Measurements from ENCODE around the gene LYPLA2. TPM values are rescaled to one million over a fixed set of nuclear protein-coding genes. Genes with fewer than 3 reads are reported as not detected.

Gene LYPLA2
- polyA plus RNA-seq, 1 of the 3 experiments (the other 2 are of a cell fraction) = 109 TPM

Other genes with a start within 250 kb of the LYPLA2 start
- 394 and 504 TPM in 2 replicates for gene ID3, start 231.6 kb upstream of the LYPLA2 start, polyA plus RNA-seq (2012; rRNA removed)
- gene RPL11, start 99.3 kb upstream of the LYPLA2 start, polyA plus RNA-seq (2012; rRNA removed) = 2,231 and 2,255 TPM in 2 replicates
- 14.5 and 17.7 TPM in 2 replicates for gene ELOA, start 47.7 kb upstream of the LYPLA2 start, polyA plus RNA-seq (2012; rRNA removed)
- 36.3 and 41.8 TPM in 2 replicates for gene PITHD1, start 12.7 kb upstream of the LYPLA2 start, polyA plus RNA-seq (2012; rRNA removed)
- 71.7 and 76.0 TPM in 2 replicates for gene GALE, start 9.6 kb downstream of the LYPLA2 start, polyA plus RNA-seq (2012; rRNA removed)
- gene HMGCL, start 34.3 kb downstream of the LYPLA2 start, polyA plus RNA-seq (2012; rRNA removed) = 28.2 and 36.5 TPM in 2 replicates
- gene FUCA1, start 77.1 kb downstream of the LYPLA2 start, polyA plus RNA-seq (2012; rRNA removed) = 31.9 and 35.2 TPM in 2 replicates
- gene CNR2, start 122.2 kb downstream of the LYPLA2 start, polyA plus RNA-seq (2012; rRNA removed) = not detected in 2 replicates
- 43.8 and 55.2 TPM in 2 replicates for gene PNRC2, start 168.7 kb downstream of the LYPLA2 start, polyA plus RNA-seq (2012; rRNA removed)
- gene SRSF10, start 189.2 kb downstream of the LYPLA2 start, polyA plus RNA-seq (2012; rRNA removed) = 79.8 and 81.8 TPM in 2 replicates

All from SK-N-SH (cell line).